SK-N-MC (cell line): Measurements from ENCODE around the gene LRRIQ3.

ENCODE experiments used
- EZH2 ChIP-seq: fragments of 200-600 bp; sonication (generic); IDR thresholded peaks from one replicate; pipeline ENCODE4 v1.6.1; 2017; ENCODE audit warnings: antibody characterized with exemption
- FOXP2 ChIP-seq: optimal IDR thresholded peaks from 2 replicates; pipeline ENCODE3; 2011; ENCODE audit warnings: mild to moderate bottlenecking, moderate library complexity; ENCODE audit not compliant: insufficient read depth; ENCODE audit errors: extremely low read length, control extremely low read depth
- POLR2AphosphoS5 ChIP-seq: IDR thresholded peaks from 2 replicates; pipeline ENCODE4 v1.6.1; 2012; ENCODE audit warnings: mild to moderate bottlenecking, low read depth, low read length, borderline replicate concordance

- TF ChIP-seq POLR2AphosphoS5 (no peak), EZH2 (no peak), FOXP2 (no peak)
These were observed 36.5 kb downstream of the LRRIQ3 start for GRCh38 chr1:74161497-74161896.
